IPS-15b (cell line): ENCODE measurements around the gene HSBP1.

Source experiments
- H3K27me3 ChIP-seq: one replicate; pipeline ENCODE4 v1.6.1; 2013; ENCODE audit warnings: low read length; ENCODE audit not compliant: control insufficient read depth, insufficient read depth
- H3K36me3 ChIP-seq: one replicate; pipeline ENCODE4 v1.6.1; 2013; ENCODE audit warnings: low read length; ENCODE audit not compliant: control insufficient read depth, insufficient read depth
- H3K4me1 ChIP-seq: one replicate; pipeline ENCODE4 v1.6.1; 2013; ENCODE audit warnings: mild to moderate bottlenecking, low read length; ENCODE audit not compliant: control insufficient read depth, insufficient read depth
- H3K4me3 ChIP-seq: one replicate; pipeline ENCODE4 v1.5.1; 2013; ENCODE audit warnings: low read depth, low read length
- H3K9ac ChIP-seq: one replicate; pipeline ENCODE4 v1.6.1; 2013; ENCODE audit warnings: low read depth, mild to moderate bottlenecking, low read length
- H3K9me3 ChIP-seq: one replicate; pipeline ENCODE4 v1.6.1; 2013; ENCODE audit warnings: mild to moderate bottlenecking, low read length; ENCODE audit not compliant: control insufficient read depth, insufficient read depth

HSBP1 gene

GRCh38 chr16:83807710-83808572 is at the start of gene HSBP1:
Gene HSBP1 (plus strand): TSS chr16:83807978. CDS start chr16:83808077, 99 bp downstream.
- Histone ChIP-seq H3K27me3 (no peaks in the 10 kb centered on the region), H3K9me3 (no peaks in the 10 kb centered on the region), H3K4me1 (peaks cover 2% of the 10 kb centered on the region), H3K9ac (peak within 1 kb of the TSS; percentile 74), H3K4me3 (peak within 1 kb of the TSS; percentile 83), H3K36me3 (peaks cover 4% of the 10 kb centered on the region)

DNA sequence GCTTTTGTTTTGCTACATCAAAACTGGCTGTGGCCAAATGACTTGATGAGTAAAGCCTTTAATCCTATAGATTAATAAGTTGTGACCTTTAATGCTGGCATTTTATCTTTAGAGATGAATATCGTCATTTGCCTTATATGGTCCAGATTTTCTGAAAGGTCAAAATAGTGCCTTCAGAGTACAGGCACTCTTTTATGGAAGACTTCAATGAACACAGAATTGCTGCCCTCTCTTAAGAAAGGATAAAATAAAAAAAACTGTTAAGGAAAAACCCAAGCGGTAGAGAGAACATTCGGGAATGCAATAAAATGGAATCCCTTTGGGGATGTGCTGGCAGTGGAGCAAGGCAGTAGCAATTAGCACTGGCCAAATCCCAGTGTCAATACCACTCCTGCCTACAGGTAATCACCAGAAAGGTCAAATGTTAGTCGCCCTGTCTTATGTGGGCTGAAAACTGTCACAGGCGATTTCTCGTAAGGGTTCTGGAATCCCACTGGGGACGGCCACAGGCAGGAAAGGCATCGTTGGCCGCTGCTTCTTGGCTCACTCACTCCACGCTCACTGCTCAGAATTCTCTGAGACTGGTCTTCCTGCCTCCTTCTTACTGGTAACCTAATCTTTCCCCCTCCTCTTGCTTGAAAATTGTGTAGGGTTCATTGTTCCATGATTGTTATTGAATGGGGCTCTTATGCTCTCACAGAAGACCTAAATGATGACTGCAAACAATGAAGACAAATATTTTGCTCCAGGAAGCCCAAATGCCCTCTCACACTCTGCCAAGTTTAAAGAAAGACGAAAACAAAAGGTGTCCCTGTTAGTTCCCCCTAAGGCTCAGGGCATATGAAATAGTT is 45.4 kb upstream of the HSBP1 start:
- Histone ChIP-seq H3K4me3 (no peak overlapping the region), H3K36me3 (no peaks in the 10 kb centered on the region), H3K9me3 (no peaks in the 10 kb centered on the region), H3K27me3 (no peaks in the 10 kb centered on the region), H3K4me1 (no peaks in the 10 kb centered on the region), H3K9ac (no peak overlapping the region)

DNA sequence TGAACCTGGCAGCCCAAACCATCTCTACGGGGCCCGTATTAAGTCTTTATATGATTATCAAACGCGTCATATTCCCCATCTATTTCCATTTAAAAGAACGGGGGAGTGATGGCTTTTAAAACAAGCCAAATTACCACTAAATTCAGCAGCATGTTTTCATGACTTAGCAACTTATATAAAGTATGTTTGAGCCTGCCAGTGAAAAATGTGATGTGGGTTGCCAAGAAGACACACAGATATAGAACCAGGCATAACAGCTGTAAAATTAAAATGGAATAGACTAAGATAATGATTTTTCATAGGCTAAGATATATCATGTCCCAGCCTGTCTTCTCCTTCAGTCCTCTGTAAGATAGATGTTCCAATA is 44.8 kb upstream of the HSBP1 start:
- Histone ChIP-seq H3K36me3 (no peaks in the 10 kb centered on the region), H3K4me3 (no peak overlapping the region), H3K4me1 (no peaks in the 10 kb centered on the region), H3K9me3 (no peaks in the 10 kb centered on the region), H3K9ac (no peak overlapping the region), H3K27me3 (no peaks in the 10 kb centered on the region)

GRCh38 chr16:83768986-83769385 is 38.8 kb upstream of the HSBP1 start:
- no peaks in the 10 kb centered on the region for H3K36me3 ChIP-seq
- no peaks in the 10 kb centered on the region for H3K27me3 ChIP-seq
- H3K9me3 ChIP-seq = no peaks in the 10 kb centered on the region
- peaks cover 11% of the 10 kb centered on the region for H3K4me1 ChIP-seq
- H3K9ac ChIP-seq = no peak overlapping the region
- H3K4me3 ChIP-seq = peak overlapping the region; percentile 14

DNA sequence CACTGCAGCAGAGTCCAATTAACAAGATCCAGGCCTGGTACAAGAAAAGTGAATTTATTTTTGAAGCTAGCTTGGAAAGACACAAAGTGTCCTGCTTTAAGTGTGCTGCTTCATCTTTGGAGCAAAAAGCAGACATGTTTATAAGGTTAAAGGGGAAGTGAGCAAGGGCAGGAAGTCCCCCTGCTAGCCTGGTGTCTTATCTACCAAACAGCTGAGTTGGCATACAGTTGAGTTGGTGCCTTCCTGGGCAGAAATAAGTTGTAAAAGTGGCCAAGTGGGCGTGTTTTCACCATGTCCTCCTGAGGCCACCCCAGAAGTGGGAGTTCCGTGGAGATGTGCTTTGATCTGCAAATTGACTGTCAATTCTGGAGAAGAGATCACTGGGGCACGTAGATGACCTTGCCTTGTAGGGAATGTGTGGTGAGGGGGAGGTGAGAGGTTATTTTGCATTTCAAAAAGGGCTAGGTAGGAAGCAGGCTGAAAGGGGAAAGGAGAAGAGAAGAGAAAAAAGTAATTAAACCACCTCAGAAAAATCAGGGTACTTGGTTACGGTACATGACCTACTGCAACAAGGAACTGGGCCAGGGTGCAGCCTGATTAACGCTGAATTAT is 38.3 kb upstream of the HSBP1 start:
- Histone ChIP-seq H3K4me1 (peaks cover 11% of the 10 kb centered on the region), H3K36me3 (no peaks in the 10 kb centered on the region), H3K27me3 (no peaks in the 10 kb centered on the region), H3K4me3 (peak overlapping the region; percentile 14), H3K9me3 (no peaks in the 10 kb centered on the region), H3K9ac (no peak overlapping the region)

DNA sequence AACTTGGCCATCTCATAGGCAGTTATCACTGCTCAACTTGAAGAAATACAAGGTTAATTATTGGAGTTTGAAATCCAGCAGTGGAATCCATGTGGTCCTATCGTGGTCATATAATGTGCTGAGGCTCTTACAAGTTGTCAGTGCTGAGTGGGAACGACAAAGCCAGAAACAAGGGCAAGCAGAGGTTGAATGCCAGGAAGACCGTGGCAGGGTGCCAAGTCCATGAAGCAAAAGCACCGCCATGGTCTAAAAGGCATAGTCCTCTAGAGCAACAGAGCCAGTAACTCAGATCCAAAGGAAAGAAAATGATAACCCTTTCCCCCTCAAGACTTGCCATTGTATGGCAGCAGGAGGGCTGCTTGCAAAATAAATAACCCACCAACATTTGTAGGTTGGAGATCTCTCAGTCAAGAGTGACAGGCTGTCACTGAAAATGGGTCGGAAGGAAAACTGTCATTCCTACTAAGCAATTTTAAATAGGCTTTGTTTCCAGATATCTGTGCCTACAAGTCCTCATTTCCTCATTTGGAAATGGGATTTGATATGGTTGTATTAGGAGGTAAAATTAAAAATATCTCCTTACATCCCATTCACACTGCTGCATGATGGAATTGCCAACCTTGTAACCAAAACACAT is 36.4 kb upstream of the HSBP1 start:
- Histone ChIP-seq H3K4me3 (no peak overlapping the region), H3K9me3 (no peaks in the 10 kb centered on the region), H3K27me3 (no peaks in the 10 kb centered on the region), H3K4me1 (peaks cover 11% of the 10 kb centered on the region), H3K36me3 (no peaks in the 10 kb centered on the region), H3K9ac (no peak overlapping the region)

DNA sequence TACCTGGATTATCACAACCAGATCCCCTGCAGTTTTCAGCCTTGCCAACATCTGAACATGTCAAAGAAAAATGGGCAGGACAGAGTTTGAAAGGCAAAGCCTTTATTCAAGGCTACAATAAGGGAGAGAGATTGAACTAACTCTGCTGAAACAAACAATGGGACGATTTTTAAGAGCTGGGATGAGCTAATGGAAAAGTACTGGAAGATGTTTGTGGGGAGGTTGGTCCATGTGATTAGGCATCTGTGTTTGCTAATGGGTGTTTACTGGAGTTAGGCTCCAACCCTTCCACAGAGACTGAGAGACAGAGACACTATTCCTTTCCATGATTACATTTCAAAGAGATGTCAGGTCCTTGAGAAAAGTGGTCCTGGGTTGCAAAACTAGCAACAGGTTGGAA is 35.0 kb upstream of the HSBP1 start:
- peaks cover 11% of the 10 kb centered on the region for H3K4me1 ChIP-seq

GRCh38 chr16:83774066-83774465 is 33.7 kb upstream of the HSBP1 start:
- H3K4me3 ChIP-seq = no peak overlapping the region
- H3K9ac ChIP-seq = no peak overlapping the region
- no peaks in the 10 kb centered on the region for H3K36me3 ChIP-seq
- H3K27me3 ChIP-seq = no peaks in the 10 kb centered on the region
- H3K9me3 ChIP-seq = no peaks in the 10 kb centered on the region
- H3K4me1 ChIP-seq = peaks cover 9% of the 10 kb centered on the region

More for the DNA sequence above, 35.0 kb upstream of the HSBP1 start:
- H3K27me3 ChIP-seq = no peaks in the 10 kb centered on the region
- H3K4me3 ChIP-seq = no peak overlapping the region
- no peaks in the 10 kb centered on the region for H3K9me3 ChIP-seq
- no peak overlapping the region for H3K9ac ChIP-seq
- no peaks in the 10 kb centered on the region for H3K36me3 ChIP-seq

GRCh38 chr16:83776944-83777343 is 30.8 kb upstream of the HSBP1 start:
- H3K4me1 ChIP-seq = no peaks in the 10 kb centered on the region
- no peak overlapping the region for H3K4me3 ChIP-seq
- no peak overlapping the region for H3K9ac ChIP-seq
- H3K9me3 ChIP-seq = no peaks in the 10 kb centered on the region
- no peaks in the 10 kb centered on the region for H3K27me3 ChIP-seq
- no peaks in the 10 kb centered on the region for H3K36me3 ChIP-seq

DNA sequence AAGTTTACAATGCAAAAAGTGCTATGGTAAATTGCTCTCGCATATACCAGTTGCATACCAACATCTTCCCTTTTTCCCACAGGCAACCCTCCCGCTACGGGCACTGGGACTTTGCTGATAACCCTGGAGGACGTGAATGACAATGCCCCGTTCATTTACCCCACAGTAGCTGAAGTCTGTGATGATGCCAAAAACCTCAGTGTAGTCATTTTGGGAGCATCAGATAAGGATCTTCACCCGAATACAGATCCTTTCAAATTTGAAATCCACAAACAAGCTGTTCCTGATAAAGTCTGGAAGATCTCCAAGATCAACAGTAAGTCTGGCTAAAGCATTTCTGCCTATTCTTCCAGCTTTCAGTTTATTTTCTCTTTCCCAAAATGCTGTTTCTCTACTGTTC is 27.9 kb upstream of the HSBP1 start:
- no peak overlapping the region for H3K4me3 ChIP-seq
- no peak overlapping the region for H3K9ac ChIP-seq
- H3K4me1 ChIP-seq = no peaks in the 10 kb centered on the region
- no peaks in the 10 kb centered on the region for H3K9me3 ChIP-seq
- H3K36me3 ChIP-seq = no peaks in the 10 kb centered on the region
- no peaks in the 10 kb centered on the region for H3K27me3 ChIP-seq

DNA sequence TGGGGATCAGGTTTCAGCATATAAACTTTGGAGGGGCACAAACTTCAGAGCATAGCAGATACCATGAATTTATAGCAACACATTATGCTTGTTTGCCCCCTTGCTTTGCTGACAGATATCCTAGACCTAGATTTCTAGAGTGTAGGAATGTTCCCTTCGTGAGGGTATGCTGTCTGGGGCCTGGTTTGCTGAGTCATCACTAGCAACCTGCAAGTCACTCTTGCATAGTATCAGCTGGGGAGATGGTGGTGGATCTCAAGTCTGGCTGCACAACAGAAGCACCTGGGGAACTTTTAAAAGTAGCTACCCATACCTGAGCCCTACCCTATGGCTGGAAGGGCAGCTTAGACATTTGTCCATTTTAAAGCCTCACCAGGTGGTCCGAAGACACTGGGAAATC is 22.3 kb upstream of the HSBP1 start:
- Histone ChIP-seq H3K4me3 (no peak overlapping the region), H3K4me1 (no peaks in the 10 kb centered on the region), H3K36me3 (no peaks in the 10 kb centered on the region), H3K9ac (no peak overlapping the region), H3K27me3 (no peaks in the 10 kb centered on the region), H3K9me3 (no peaks in the 10 kb centered on the region)
